Forelimb muscle (tissue), 1 donor: Measurements from ENCODE around the gene AOPEP. TPM values are rescaled to one million over a fixed set of nuclear protein-coding genes. Genes with fewer than 3 reads are reported as not detected.
"Not testable (repeated sequence)": the region's sequence is repeated elsewhere in the genome, so short reads cannot be mapped to it uniquely, and the experiment has no call there.

Experiments used
- DNase-seq: peaks from one replicate; pipeline ENCODE4 v3.0.0-alpha.2; 2013; ENCODE audit warnings: low read depth
- polyA plus RNA-seq: library from polyadenylated mRNA; unstranded; fragments of 120-200 nt; gene quantifications from one replicate; pipeline ENCODE4 v1.2.1, GENCODE V29; 2013; ENCODE audit not compliant: insufficient read length

The AOPEP gene
- polyA plus RNA-seq, 1 donor, result 43.0 TPM

DNA sequence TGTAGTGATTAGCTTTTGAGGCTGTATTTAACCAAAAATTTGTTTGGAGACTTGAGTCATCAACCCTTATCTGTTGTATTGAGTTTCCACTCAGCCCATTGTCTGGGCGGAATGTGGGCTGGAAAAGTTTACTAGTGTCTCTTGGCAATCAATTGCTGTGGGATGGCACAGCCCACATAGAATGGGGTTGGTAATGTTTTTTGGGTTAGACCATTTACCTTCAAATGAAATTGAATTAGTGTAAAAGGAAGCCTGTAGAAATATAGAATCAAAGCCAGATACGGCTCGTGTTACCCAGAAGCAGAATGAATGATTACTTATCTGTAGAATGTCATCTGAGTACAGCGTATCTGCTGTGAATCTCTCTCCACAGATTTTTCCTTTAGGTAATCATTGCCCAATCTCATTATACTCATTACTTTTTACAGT, 142.9 kb downstream of the AOPEP start:
- no peak for DNase-seq

- no peak for DNase-seq
Observed at GRCh38 chr9:94870465-94870792, 143.9 kb downstream of the AOPEP start.

GRCh38 chr9:94870793-94871558, 144.5 kb downstream of the AOPEP start:
- DNase-seq, result no peak

DNA sequence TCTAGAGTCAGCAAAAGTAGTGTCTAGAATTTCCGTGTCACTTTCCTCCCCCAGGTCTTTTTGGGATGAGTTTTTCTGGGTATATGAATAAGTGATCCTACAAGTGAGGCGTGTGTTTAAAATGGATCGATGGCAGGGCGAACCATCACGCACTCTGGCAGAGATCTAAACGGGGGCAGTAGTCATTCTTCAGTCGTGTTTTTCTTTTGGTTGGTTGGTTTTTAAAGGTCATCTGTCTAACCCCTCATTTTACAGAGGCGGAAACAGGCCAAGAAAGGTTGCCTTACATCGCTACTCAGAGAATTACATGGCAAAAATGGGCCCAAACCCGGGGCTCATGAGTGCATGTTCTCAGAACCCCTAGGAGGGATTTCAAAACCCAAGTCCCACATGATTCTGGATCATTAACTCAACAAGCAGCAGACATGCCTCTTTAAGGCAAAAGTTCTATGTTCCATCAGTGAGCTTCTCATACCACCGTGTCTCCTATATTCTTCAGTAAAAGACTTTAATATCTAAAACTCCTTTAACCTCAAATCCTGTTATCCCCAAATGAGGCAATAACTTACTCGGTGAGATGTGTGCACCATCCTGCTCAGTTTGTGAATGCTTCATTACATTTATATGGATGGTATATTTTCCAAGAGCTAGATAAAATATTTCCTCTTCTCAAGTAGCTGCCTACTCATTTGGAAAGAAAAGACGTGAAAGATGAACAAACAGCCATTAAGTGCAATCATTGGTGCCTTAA, 145.8 kb downstream of the AOPEP start:
- no peak for DNase-seq

DNA sequence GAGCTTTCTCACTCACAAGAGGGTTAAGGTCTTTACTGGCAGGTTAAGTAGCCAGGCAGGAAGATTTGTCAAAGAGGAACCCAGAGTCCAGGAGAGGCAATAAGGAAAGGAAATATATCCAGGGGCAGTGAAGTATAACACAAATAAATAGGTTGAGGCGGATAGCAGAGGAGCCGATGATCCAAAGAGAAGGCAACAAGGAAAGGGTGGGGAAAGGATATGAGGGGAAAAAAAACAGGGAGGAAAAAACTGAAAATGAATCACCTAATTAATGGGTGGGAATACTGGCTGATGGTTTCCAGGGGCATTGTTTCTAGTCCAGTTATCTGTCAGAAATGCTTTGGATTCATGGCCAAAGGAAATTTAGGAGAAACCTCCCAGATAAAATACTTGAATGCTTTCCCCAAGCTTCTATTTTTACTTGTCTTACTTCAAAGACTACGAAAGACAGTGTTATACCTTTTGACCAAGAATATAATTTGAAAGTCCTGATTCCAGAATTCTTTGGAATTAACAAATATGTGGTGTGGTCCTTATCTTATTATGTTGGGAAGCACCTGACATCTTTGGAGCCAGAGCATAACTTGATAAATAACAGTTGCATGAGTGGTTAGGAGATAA, 146.5 kb downstream of the AOPEP start:
- no peak for DNase-seq

GRCh38 chr9:94874316-94874715, 147.8 kb downstream of the AOPEP start:
- no peak for DNase-seq

GRCh38 chr9:94875300-94876020, 149.0 kb downstream of the AOPEP start:
- DNase-seq, result no peak

GRCh38 chr9:94878804-94879203, 152.3 kb downstream of the AOPEP start:
- DNase-seq, result not testable (repeated sequence)

DNA sequence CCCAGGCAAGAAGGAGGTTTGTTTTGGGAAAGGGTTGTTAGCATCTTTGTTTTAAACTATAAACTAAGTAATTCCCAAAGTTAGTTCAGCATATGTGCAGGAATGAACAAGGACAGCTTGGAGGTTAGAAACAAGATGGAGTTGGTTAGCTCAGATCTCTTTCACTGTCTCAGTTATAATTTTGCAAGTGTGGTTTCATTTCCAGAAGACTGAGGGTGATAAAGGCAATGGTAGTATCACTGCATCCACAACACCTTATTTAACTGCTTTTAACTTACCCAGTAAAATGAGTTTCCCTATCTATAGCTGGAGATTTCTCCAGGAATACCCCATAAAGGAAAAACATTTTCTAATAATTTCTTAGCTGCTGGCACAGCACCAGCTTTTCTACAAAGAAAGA, 152.7 kb downstream of the AOPEP start:
- DNase-seq, result no peak

- no peak for DNase-seq
Observed at GRCh38 chr9:94881023-94881422, 154.5 kb downstream of the AOPEP start.

GRCh38 chr9:94881454-94881853, 155.0 kb downstream of the AOPEP start:
- DNase-seq, result no peak

DNA sequence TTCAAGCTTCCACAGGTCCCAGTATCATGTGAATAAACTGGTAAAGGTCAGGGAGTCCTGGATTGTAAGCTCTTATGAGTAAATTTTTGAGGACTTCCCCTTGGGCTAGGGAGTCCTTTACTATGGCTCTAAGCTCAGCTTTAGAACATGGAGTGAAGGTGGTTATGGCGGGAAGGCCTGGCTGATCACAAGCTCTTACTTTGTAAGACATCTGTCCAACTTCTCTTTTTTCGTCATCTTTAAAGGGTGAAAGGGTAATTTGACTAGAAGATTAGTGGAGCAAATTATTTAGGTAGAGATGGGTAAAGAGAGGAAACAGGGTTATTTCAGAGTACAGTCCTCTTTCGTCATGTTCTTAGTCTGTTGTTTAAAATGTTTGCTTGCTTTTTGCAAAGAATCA, 155.4 kb downstream of the AOPEP start:
- DNase-seq, result no peak

- no peak for DNase-seq
Observed at GRCh38 chr9:94882966-94883641, 156.6 kb downstream of the AOPEP start.

DNA sequence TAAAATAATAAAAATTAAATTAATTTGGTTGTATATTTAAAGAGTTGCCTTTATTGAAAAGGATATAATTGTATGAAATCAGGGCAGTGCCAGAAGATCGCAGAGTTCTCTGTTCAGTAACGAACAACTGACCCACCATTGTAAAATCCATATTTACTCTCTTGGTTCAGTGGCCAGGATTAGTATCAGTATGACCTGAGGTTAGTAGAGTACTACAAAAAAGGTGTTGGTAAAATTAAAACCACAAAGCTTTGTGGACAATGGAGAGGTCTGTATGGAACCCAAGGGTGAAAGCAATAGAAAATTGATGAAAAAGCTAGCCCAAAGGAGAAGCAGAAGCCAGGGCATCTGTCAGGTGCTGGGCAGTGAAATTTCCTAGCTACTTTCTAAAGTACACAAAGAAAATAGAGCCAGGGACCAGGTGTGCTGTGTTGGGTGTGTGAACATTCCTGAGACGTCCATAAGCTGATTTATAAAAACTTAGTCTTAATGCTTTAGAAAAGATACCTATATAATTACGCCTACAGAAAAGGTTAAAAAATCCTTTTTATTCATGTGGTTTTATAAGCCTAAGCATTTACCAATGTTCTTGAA, 159.5 kb downstream of the AOPEP start:
- DNase-seq, result no peak

DNA sequence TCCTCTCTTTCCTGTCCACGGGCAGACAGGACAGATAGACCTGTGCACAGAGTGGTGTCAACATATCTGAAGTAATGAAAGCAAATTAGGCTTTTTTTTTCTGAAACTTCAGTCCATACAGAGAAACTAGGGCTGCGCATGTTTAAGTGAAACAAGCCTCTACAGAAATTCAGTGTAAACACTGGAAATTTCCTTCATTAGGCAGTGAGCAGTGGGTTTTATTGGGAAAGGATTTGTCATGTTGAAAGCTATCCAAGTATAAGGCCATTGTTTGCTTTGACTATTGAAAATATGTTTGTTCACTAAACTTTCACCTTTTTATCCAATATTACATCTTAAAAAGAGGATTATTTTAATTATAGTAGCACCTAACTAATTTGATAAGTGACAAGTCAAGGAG, 161.2 kb downstream of the AOPEP start:
- no peak for DNase-seq

- no peak for DNase-seq
Observed at GRCh38 chr9:94888775-94889174, 162.3 kb downstream of the AOPEP start.

GRCh38 chr9:94889628-94890027, 163.1 kb downstream of the AOPEP start:
- no peak for DNase-seq

DNA sequence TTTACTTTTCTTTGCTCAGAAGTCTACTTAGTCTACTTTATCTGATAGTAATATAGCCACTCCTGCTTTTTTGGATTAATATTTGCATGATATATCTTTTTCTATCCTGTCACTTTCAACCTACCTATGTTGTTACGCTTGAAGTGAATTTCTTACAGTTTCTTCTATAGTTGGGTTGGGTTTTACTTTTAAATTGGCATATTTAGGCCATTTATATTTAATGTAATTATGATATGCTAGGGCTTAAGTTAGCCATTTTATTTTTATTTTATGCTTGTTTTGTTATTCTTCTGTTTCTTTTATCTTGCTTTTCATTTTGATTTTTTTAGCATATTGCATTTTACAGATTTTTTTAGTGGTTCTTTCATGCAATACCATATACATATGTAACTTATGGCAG, 164.7 kb downstream of the AOPEP start:
- no peak for DNase-seq

DNA sequence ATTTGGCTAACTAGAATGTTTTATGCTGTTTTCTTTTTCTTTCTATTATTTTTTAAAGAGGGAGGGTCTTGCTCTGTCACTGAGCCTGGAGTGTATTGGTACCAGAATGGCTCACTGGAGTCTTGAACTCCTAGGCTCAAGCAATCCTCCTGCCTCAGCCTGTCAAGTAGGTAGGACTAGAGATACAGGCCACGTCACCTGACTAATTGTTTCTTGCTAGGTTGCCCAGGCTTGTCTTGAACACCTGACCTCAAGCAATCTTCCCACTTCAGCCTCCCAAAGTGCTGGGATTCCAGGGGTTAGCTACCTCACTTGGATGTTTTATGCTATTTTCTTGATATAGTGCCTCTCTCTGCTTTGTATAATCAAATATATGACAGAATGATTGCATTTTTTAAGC, 166.2 kb downstream of the AOPEP start:
- DNase-seq, result no peak

GRCh38 chr9:94894094-94894699, 167.7 kb downstream of the AOPEP start:
- no peak for DNase-seq

DNA sequence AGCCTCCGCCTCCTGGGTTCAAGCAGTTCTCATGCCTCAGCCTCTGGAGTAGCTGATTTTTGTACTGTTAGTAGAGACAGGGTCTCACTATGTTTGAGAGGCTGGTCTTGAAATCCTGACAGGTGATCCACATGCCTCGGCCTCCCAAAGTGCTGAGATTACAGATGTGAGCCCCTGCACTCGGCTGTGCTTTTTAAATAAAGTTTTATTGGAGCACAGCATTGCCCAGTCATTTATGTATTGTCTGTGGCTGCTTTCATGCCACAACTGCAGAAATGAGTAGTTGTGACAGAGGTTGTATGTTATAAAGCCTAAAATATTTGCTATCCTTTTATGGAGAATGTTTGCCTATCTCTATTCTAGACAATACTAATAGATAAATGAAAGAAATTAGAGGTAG, 169.2 kb downstream of the AOPEP start:
- no peak for DNase-seq
